Activated naive CD4-positive, alpha-beta T cell (primary cell): Measurements from ENCODE around the gene STK25.

Source experiments
- DNase-seq, 4 experiments: peaks; one replicate each; lab custom pipeline; 2025; lab: John Stamatoyannopoulos, UW

The STK25 gene

GRCh38 chr2:241493092-241493491 is 15.3 kb downstream of the STK25 start:
- DNase-seq, result no peak

- no peak for DNase-seq
These were observed 16.2 kb downstream of the STK25 start for GRCh38 chr2:241492174-241492565.

- no peak for DNase-seq
These were observed 16.7 kb downstream of the STK25 start for GRCh38 chr2:241491549-241492173.

GRCh38 chr2:241490825-241491506 is 17.4 kb downstream of the STK25 start:
- DNase-seq, result no peak

- no peak for DNase-seq
These were observed 18.4 kb downstream of the STK25 start for GRCh38 chr2:241489733-241490680.

GRCh38 chr2:241489088-241489487 is 19.3 kb downstream of the STK25 start:
- no peak for DNase-seq

- no peak for DNase-seq
These were observed 23.0 kb downstream of the STK25 start for GRCh38 chr2:241485172-241485911.

GRCh38 chr2:241483305-241483704 is 25.1 kb downstream of the STK25 start:
- no peak for DNase-seq

- no peak for DNase-seq
These were observed 26.0 kb downstream of the STK25 start for GRCh38 chr2:241482126-241482955.

- no peak for DNase-seq
These were observed 26.7 kb downstream of the STK25 start for GRCh38 chr2:241481687-241482086.

GRCh38 chr2:241479026-241479898 is 29.1 kb downstream of the STK25 start:
- DNase-seq, result no peak

- no peak for DNase-seq
These were observed 30.2 kb downstream of the STK25 start for GRCh38 chr2:241478166-241478565.

GRCh38 chr2:241475267-241475666 is 33.1 kb downstream of the STK25 start:
- DNase-seq, result no peak

- no peak for DNase-seq
These were observed 35.0 kb downstream of the STK25 start for GRCh38 chr2:241473399-241473798.

- DNase-seq, result no peak
These were observed 38.6 kb downstream of the STK25 start for GRCh38 chr2:241469746-241470145.

GRCh38 chr2:241468476-241468781 is 40.0 kb downstream of the STK25 start:
- DNase-seq, result no peak

GRCh38 chr2:241467777-241468475 is 40.5 kb downstream of the STK25 start:
- DNase-seq, result no peak

- DNase-seq, result no peak
These were observed 42.2 kb downstream of the STK25 start for GRCh38 chr2:241466230-241466629.

GRCh38 chr2:241465543-241465942 is 42.8 kb downstream of the STK25 start:
- DNase-seq, result no peak
